ENCODE measurements around the gene PLA2G5.
"Not testable (repeated sequence)": the region's sequence is repeated elsewhere in the genome, so short reads cannot be mapped to it uniquely, and the experiment has no call there.

The PLA2G5 gene

DNA sequence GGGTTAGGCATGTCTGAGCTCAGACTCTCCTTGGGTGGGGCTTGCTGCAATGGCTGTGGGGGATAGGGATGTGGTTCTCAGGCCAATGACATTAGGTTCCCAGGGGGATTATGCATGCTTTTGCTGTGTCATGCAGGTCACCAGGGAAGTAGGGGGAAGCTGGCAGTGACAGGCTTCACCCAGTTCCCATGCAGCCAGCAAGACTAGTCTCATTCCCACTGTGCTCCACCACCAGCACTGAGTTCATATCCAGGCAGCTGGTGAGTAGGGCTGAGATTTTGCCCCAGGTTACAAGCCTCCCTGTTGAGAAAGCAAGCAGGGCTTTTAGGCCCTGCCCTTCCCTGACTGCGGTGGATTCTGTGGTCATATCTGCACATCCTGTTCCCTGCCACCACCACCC lies 32.1 kb upstream of the PLA2G5 start:
- Histone ChIP-seq H2AFZ (ENCODE audit: low read length) (no peak overlapping the region), H3K36me3 (replicated peaks; ENCODE audit: insufficient read depth, low read length) (no peaks in the 10 kb centered on the region), H3K9me2 (replicated peaks; ENCODE audit: insufficient read depth, low read length) (no peaks in the 10 kb centered on the region), H3K27me3 (replicated peaks; ENCODE audit: insufficient read depth, low read length) (no peaks in the 10 kb centered on the region; the same call in 1 of the 2 replicates), H3K4me2 (ENCODE audit: low read depth, low read length) (no peak overlapping the region), H3K4me3 (ENCODE audit: low read length) (no peak overlapping the region), H3K9me3 (replicated peaks; ENCODE audit: insufficient read depth, low read length) (no peaks in the 10 kb centered on the region), H3K9ac (ENCODE audit: low read length) (no peak overlapping the region), H3K79me2 (ENCODE audit: low read length) (no peaks in the 10 kb centered on the region), H3K4me1 (ENCODE audit: low read length) (no peaks in the 10 kb centered on the region), H3F3A (ENCODE audit: insufficient read depth, low read length) (no peaks in the 10 kb centered on the region), H3K27ac (ENCODE audit: low read length) (no peak overlapping the region), H4K20me1 (ENCODE audit: insufficient read depth, low read length) (no peaks in the 10 kb centered on the region)
- TF ChIP-seq, protein P1, sequence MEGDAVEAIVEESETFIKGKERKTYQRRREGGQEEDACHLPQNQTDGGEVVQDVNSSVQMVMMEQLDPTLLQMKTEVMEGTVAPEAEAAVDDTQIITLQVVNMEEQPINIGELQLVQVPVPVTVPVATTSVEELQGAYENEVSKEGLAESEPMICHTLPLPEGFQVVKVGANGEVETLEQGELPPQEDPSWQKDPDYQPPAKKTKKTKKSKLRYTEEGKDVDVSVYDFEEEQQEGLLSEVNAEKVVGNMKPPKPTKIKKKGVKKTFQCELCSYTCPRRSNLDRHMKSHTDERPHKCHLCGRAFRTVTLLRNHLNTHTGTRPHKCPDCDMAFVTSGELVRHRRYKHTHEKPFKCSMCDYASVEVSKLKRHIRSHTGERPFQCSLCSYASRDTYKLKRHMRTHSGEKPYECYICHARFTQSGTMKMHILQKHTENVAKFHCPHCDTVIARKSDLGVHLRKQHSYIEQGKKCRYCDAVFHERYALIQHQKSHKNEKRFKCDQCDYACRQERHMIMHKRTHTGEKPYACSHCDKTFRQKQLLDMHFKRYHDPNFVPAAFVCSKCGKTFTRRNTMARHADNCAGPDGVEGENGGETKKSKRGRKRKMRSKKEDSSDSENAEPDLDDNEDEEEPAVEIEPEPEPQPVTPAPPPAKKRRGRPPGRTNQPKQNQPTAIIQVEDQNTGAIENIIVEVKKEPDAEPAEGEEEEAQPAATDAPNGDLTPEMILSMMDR (IDR thresholded peaks at IDR 0.05; ENCODE audit: low read length), result no peak
- no peak for TF ChIP-seq EZH2phosphoT487 (IDR thresholded peaks at IDR 0.05; ENCODE audit: low read length)
- TF ChIP-seq EZH2 (optimal IDR thresholded peaks at IDR 0.05; ENCODE audit: low read depth, low read length), result no peak
- DNase-seq, result peak; percentile 11

DNA sequence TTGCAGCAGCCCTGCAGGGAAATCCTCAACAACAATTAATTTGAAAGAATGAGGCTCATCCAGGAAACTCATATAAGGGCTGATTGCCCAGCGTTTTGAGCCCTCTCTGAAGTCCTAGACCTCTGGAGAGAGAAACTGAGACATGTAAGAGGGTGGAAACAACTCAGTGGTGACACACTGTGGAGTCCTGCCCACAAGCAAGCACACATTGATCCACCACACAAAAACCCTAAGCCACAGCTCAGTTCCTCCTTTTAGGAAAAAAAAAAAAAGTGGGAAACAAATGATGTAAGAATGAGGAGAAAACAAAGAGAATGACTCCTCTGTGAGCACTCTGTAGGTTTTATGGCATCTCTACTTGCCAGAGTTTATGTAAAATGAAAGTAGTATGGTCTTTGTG lies 22.9 kb upstream of the PLA2G5 start:
- Histone ChIP-seq H3K9me3 (replicated peaks; ENCODE audit: insufficient read depth, low read length) (no peaks in the 10 kb centered on the region), H4K20me1 (ENCODE audit: insufficient read depth, low read length) (no peaks in the 10 kb centered on the region), H3K79me2 (ENCODE audit: low read length) (no peaks in the 10 kb centered on the region), H3K9me2 (replicated peaks; ENCODE audit: insufficient read depth, low read length) (no peaks in the 10 kb centered on the region), H3K9ac (ENCODE audit: low read length) (no peak overlapping the region), H3F3A (ENCODE audit: insufficient read depth, low read length) (no peaks in the 10 kb centered on the region), H3K36me3 (replicated peaks; ENCODE audit: insufficient read depth, low read length) (no peaks in the 10 kb centered on the region), H3K4me3 (ENCODE audit: low read length) (no peak overlapping the region), H2AFZ (ENCODE audit: low read length) (no peak overlapping the region), H3K27ac (ENCODE audit: low read length) (no peak overlapping the region), H3K4me2 (ENCODE audit: low read depth, low read length) (no peak overlapping the region), H3K27me3 (replicated peaks; ENCODE audit: insufficient read depth, low read length) (peaks cover 13% of the 10 kb centered on the region; the same call in 1 of the 2 replicates), H3K4me1 (ENCODE audit: low read length) (no peaks in the 10 kb centered on the region)
- no peak for TF ChIP-seq EZH2phosphoT487 (IDR thresholded peaks at IDR 0.05; ENCODE audit: low read length)
- TF ChIP-seq, protein P1 (IDR thresholded peaks at IDR 0.05; ENCODE audit: low read length), result no peak
- TF ChIP-seq EZH2 (optimal IDR thresholded peaks at IDR 0.05; ENCODE audit: low read depth, low read length), result no peak
- no peak for DNase-seq

GRCh38 chr1:20048563-20048962 lies 21.4 kb upstream of the PLA2G5 start:
- Histone ChIP-seq H3K9me2 (replicated peaks; ENCODE audit: insufficient read depth, low read length) (no peaks in the 10 kb centered on the region), H3K27ac (ENCODE audit: low read length) (no peak overlapping the region), H3K79me2 (ENCODE audit: low read length) (no peaks in the 10 kb centered on the region), H4K20me1 (ENCODE audit: insufficient read depth, low read length) (no peaks in the 10 kb centered on the region), H2AFZ (ENCODE audit: low read length) (no peak overlapping the region), H3K4me3 (ENCODE audit: low read length) (no peak overlapping the region), H3K9ac (ENCODE audit: low read length) (no peak overlapping the region), H3K27me3 (replicated peaks; ENCODE audit: insufficient read depth, low read length) (peaks cover 13% of the 10 kb centered on the region), H3K4me2 (ENCODE audit: low read depth, low read length) (no peak overlapping the region), H3K4me1 (ENCODE audit: low read length) (no peaks in the 10 kb centered on the region), H3K9me3 (replicated peaks; ENCODE audit: insufficient read depth, low read length) (no peaks in the 10 kb centered on the region), H3K36me3 (replicated peaks; ENCODE audit: insufficient read depth, low read length) (no peaks in the 10 kb centered on the region), H3F3A (ENCODE audit: insufficient read depth, low read length) (no peaks in the 10 kb centered on the region)
- TF ChIP-seq, protein P1 (IDR thresholded peaks at IDR 0.05; ENCODE audit: low read length), result no peak
- TF ChIP-seq EZH2phosphoT487 (IDR thresholded peaks at IDR 0.05; ENCODE audit: low read length) (no peak), EZH2 (optimal IDR thresholded peaks at IDR 0.05; ENCODE audit: low read depth, low read length) (no peak)
- DNase-seq, result no peak

- not testable (repeated sequence) for H3K27ac ChIP-seq (ENCODE audit: low read length); H3K4me2 ChIP-seq (ENCODE audit: low read depth, low read length); H2AFZ ChIP-seq (ENCODE audit: low read length); H3K9me3 ChIP-seq (replicated peaks; ENCODE audit: insufficient read depth, low read length); H3K9me2 ChIP-seq (replicated peaks; ENCODE audit: insufficient read depth, low read length); H3K4me1 ChIP-seq (ENCODE audit: low read length); H3K9ac ChIP-seq (ENCODE audit: low read length); H3K36me3 ChIP-seq (replicated peaks; ENCODE audit: insufficient read depth, low read length); H3K4me3 ChIP-seq (ENCODE audit: low read length); H3K79me2 ChIP-seq (ENCODE audit: low read length); DNase-seq; H3F3A ChIP-seq (ENCODE audit: insufficient read depth, low read length); H4K20me1 ChIP-seq (ENCODE audit: insufficient read depth, low read length)
- peaks cover 13% of the 10 kb centered on the region for H3K27me3 ChIP-seq (replicated peaks; ENCODE audit: insufficient read depth, low read length)
Measured at GRCh38 chr1:20049056-20049798, 20.8 kb upstream of the PLA2G5 start.

Measured in MM.1S (cell line).